GM18505 (cell line): ENCODE data around the gene TMEM253.

Experiments used
- ATAC-seq: cut with Tn5 transposase; IDR thresholded peaks from one replicate; pipeline ENCODE4 v1.9.1; 2021; ENCODE audit not compliant: unreplicated experiment
- POLR2A ChIP-seq: IDR thresholded peaks from 4 replicates; pipeline ENCODE4 v1.6.1; 2011; ENCODE audit warnings: borderline replicate concordance; ENCODE audit not compliant: insufficient read depth, insufficient read length; ENCODE audit errors: extremely low read depth

The TMEM253 gene

DNA sequence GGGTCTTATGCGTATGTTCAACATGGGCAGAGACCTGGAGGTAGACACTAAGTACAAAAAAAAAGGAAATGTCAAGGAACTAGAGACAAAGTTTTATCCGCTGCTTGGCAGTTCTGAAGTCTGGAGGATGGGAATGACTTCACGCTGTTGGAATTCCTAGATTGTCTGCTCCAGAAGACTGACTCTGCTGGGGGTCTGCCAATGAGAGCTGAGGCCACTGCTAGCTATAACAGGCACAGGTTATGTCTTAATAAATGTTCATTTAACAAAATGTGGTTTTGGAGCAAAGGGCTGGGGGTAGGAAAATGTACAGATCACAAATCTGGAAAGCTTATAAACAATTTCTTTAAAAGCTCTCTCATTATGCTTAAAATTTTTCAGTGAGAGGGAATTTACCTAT is 37.4 kb upstream of the TMEM253 start:
- ATAC-seq, result no peak
- no peak for TF ChIP-seq POLR2A

DNA sequence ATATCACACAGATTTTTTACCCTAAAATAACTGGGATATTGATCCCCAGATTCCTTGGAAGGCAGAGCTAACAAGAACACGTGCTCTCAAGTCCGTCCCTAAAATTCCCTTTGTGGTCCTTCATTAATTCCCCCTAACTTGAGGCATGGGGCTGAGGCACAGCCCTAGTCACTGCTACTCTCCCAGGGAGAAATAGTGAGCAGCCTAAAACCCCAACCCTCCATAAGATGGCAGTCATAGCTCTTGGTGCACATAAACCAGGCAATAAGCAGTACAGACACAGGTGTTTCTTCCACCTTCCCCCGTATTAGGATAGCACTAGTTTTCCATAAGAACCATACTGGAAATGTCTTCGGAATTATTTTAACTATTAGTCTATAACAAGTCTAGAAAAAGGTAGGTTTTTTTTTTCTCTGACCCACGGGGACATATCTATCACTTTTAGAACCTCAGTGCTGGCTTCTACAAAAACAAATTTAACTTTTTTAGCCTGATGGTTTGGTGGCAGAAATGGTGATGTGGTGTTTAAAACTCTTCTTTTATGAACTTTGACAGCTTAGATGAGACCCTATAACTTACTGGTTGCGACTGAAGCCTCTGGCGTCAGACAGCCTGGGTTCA is 33.9 kb upstream of the TMEM253 start:
- TF ChIP-seq POLR2A, result no peak
- no peak for ATAC-seq

DNA sequence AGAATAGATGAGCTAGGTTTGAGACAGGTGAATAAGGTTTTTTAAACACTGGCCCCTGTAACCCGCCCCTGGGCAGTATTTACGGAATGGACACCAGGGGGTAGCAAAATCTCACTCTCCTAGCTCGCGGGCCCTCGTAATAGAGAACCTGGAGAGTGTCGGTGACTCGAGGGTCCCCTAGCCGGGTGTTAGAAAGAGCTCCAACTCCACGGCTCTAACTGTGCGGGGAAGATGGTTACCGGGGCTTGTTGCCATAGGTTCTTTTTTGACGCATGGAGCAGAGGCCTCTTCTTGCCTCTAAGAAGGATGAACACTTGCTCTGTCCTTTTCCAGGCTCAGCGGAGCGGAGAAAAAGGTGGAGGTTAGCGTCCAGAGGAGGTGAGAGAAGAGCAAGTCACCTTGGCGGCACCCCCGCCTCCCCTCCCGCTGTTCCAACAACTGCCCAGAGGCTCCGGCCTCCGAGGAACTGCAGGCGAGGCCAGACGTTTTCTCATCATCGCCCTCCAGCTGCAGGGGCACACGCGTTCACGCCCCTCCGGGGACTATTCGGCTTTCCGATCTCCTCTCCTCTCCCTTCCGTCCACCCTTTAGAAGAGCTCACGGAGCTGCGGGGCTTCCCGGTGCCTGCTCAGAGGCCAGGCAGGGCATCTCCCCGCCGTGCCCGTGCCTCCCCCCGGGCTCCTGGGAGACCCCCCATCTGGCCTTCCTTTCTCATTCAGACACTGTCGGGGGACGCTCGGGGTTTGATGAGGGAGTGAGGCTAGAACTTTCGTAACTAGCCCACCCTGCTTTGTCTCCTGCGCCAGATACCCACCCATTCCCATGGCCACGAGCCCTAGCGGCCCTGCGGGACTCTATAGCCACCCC is 32.1 kb upstream of the TMEM253 start:
- no peak for ATAC-seq
- no peak for TF ChIP-seq POLR2A

DNA sequence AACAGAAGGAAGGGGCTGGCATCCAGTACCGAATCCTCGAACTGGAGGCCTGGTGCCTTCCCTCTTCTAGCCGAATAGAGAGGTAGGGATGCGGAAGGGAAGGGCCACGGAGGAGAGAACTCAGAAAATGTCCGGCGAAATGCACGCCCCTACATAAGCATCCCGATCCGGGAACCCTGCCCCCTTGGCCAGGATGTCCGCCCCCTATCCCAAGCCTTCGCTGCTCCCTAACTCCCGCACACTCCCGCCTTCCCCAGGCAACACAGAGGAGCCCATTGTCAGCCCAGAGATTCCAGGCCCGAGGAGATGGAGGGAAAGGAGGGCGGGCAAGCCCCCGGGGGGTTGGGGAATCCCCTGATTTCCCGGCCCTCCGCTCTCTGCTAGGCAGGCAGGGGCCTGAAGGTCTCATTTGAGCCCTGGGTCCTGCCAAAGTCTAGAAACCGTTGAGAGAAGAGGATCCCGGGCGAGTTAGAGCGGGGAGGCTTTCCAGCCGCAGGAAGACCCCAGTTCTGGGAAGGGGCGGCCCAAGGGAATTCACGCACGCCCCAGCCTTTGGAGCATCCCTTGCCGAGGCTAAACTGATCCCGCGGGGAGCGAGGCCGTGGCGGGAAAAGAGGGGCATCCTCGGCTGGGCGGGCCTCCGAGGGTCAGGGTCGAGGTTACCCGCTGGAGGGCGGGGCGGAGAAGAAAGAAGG is 31.3 kb upstream of the TMEM253 start:
- no peak for TF ChIP-seq POLR2A
- no peak for ATAC-seq

DNA sequence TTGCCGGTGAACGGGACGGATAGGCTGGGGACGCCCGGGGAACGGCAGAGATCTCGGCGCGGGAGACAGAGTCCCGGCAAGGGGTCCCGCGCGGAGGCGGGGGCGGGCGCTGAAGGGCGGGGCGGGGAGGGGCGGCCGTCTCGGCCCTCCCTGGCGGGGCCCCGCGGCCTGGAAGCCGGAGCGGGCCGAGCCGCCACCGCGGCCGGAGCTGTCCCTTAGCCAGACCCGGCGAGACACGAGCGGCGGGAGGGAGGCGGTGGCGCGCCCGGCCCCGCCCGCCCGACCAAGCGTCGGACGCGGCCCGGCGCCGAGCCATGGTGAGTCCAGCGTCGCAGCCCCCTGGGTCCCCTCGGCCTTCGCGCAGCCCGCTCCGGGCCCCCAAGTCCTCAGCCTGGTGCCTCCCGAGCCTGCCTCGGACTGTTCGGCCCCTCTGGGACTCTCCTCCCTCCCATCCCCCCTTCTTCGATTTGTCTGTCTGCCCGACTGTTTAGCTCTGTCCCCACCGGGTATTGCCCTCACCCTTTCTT is 30.7 kb upstream of the TMEM253 start, which contains the start of gene ARHGEF40:
ARHGEF40 (plus strand) TSS at position 222 of the 527 bp plus-strand sequence; CDS start at position 315, 93 bp downstream.
- no peak for ATAC-seq
- TF ChIP-seq POLR2A, result no peak

DNA sequence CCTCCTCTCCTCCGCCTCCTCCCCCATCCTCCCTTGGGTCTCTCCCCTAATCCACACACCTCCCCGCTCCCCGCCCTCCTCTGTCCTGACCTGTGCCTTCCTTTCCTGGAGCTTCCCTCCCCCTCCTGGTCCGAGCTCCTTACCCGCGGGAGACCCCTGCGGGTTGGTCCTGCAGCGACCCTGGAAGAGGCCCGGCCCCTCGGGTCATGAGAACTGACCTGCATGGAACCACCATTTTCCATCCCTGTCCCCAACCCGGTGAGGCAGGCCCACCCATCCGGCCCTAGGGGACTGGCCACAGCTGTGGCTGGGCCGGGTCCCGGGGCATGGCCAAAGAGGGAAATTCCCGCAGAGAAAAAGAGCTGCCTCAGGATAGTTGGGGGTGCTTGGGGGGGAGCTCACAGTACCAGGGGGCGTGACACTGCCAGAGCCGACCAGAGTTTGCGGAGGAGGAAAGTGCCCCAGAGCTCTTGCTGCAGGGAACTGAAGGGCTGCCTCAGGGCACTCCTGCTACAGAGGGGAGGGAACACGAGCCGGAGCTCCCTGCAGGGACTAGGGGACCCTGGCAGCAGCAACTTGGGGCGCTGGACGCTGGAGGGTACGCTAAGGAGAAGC is 30.1 kb upstream of the TMEM253 start:
- peak; percentile 13 for ATAC-seq
- no peak for TF ChIP-seq POLR2A

DNA sequence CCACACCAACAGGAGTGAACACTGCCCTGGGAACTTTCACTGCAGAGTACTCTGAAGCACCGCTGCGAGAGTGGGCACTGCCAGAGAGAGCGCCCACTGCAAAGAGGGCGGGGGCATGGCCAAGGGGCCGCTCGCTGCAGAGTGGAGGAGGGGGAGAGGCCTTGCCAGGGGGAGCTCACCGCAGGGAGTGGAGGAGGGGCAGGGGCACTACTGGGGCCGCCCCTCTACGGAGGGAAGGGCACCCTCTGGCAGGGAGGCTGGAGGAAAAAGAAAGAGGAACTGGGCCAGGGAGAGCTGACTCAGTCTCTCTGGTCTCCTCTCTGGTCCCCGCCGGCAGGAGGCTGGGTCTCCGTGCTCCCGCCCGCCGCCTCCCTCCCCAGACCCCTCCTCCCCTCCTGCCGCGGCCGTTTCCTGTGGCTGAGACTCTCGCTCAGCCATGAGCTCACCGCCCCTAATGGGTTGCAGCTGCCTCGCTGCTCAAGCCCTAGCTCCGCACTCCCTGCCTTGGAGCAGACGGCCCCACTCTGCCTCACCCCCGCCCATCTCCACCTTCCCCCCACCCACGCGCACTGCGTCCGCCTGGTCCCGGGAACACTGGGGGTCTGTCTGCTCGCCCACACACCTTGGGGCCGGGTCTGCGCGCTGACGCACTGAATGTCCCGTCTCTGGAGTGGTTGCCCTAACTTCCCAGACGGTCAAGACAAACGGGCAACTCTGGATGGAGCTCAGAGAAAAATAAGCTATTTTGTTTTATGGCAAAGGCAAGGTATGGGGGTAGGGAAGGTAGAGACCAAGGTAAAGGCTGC is 29.4 kb upstream of the TMEM253 start:
- TF ChIP-seq POLR2A, result no peak
- ATAC-seq, result peak; percentile 71

DNA sequence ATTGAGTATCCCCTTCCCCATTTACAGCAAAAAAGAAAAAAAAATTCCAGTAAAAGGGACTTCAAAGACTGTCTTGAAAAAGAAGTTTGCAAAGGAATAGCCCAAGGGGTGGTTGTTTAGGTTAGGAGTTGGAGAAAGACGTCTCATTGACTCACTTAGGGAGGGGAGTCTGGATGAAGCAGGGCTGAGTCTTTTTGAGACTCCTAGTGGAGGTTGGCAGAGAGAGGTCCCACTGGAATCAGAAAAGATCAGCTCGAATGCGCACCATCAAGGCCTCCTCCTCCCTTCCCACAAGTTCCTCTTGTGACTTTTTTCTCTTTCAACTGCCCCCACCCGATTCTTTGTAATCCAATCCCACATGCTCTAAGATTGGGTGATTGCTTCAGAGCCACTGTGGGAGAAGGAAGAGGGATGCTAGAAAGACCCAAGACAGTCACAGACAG is 28.8 kb upstream of the TMEM253 start:
- no peak for TF ChIP-seq POLR2A
- ATAC-seq, result no peak

DNA sequence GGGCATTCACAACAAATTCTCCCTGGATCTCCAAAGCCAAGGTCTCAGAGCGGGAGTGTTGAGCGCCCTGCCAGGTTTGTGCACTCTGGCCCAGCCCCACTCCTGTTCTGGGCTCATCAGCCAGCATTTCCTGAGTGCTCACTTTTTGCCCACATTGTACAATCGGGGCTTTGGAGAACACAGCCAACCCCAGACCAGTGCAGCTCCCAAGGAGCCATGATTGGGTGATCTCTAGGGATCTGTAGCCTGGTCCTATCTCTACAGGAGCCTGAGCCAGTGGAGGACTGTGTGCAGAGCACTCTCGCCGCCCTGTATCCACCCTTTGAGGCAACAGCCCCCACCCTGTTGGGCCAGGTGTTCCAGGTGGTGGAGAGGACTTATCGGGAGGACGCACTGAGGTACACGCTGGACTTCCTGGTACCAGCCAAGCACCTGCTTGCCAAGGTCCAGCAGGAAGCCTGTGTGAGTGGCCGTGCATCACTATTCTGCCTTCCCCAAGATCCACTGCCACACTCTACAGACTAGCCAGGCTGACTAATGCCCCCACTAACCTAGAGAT is 28.0 kb upstream of the TMEM253 start:
- no peak for TF ChIP-seq POLR2A
- no peak for ATAC-seq

DNA sequence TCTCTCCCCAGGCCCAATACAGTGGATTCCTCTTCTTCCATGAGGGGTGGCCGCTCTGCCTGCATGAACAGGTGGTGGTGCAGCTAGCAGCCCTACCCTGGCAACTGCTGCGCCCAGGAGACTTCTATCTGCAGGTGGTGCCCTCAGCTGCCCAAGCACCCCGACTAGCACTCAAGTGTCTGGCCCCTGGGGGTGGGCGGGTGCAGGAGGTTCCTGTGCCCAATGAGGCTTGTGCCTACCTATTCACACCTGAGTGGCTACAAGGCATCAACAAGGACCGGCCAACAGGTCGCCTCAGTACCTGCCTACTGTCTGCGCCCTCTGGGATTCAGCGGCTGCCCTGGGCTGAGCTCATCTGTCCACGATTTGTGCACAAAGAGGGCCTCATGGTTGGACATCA is 26.9 kb upstream of the TMEM253 start:
- no peak for ATAC-seq
- no peak for TF ChIP-seq POLR2A

DNA sequence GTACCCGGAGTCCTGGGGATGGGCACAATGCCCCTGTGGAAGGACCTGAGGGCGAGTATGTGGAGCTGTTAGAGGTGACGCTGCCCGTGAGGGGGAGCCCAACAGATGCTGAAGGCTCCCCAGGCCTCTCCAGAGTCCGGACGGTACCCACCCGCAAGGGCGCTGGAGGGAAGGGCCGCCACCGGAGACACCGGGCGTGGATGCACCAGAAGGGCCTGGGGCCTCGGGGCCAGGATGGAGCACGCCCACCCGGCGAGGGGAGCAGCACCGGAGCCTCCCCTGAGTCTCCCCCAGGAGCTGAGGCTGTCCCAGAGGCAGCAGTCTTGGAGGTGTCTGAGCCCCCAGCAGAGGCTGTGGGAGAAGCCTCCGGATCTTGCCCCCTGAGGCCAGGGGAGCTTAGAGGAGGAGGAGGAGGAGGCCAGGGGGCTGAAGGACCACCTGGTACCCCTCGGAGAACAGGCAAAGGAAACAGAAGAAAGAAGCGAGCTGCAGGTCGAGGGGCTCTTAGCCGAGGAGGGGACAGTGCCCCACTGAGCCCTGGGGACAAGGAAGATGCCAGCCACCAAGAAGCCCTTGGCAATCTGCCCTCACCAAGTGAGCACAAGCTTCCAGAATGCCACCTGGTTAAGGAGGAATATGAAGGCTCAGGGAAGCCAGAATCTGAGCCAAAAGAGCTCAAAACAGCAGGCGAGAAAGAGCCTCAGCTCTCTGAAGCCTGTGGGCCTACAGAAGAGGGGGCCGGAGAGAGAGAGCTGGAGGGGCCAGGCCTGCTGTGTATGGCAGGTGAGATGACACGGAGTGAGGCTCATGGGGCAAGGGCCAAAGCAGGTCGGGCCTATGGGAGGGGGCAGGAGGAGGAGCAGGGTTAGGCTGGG is 26.2 kb upstream of the TMEM253 start:
- no peak for ATAC-seq
- no peak for TF ChIP-seq POLR2A

DNA sequence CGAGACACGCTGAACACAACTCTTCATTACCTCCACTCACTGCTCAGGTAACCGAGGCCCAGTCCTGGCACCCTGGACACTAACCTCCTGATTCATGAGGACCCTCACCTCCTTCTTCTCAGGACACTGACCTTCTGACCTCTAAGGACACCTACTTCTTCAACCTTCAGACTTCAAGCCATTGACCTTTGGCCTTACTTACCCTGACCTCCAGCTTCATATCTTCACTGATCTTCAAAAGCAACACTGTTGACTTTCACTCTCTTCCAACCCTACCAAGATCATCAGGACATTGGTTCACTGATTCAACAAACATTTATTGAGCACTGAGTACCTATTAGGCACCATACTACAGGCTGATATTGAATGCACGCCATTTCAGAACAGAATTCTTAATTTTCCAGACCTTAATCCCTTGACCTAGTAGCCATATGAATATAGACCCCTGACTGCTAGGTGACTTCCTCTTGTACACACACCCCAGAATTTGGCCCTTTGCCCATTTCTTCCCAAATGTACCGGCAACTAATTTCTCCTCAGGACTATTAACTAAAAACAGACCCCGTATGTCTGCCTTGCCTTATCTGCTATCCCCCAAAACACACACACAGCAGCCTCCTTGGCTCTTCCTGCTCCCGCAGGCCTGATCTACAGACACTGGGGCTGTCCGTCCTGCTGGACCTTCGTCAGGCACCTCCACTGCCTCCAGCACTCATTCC is 25.0 kb upstream of the TMEM253 start:
- no peak for ATAC-seq
- TF ChIP-seq POLR2A, result no peak
